GM18508 (cell line): ENCODE data around the gene PRR11.
"Not testable (repeated sequence)": the region's sequence is repeated elsewhere in the genome, so short reads cannot be mapped to it uniquely, and the experiment has no call there.

Source experiments
- ATAC-seq: cut with Tn5 transposase; IDR thresholded peaks from one replicate; pipeline ENCODE4 v1.9.1; 2021; ENCODE audit warnings: moderate number of reproducible peaks; ENCODE audit not compliant: insufficient read depth, unreplicated experiment

PRR11 gene

DNA sequence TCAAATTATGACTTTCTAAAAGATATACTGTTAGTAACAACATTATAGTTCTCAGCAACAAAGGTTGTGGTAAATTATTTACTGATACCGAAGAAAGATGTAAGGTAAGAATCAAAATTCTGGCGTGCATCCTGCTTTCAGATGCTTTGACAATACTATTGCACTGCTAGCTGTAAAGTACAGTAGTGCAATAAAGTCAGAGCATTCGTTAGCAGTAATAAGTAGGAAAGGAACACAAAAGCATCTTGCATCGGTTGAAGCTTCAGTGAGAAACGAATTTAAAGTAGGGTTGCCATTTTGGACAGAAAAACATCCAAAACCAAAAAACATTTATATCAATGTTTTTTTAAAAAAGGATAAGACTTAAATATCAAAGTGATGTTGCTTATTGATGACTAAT, 4.5 kb upstream of the PRR11 start:
- ATAC-seq: no peak

- no peak for ATAC-seq
Observed at GRCh38 chr17:59151591-59151990, 4.0 kb upstream of the PRR11 start.

- ATAC-seq: no peak
Observed at GRCh38 chr17:59152925-59153324, 2.6 kb upstream of the PRR11 start.

- no peak for ATAC-seq
Observed at GRCh38 chr17:59154292-59154720, 1.2 kb upstream of the PRR11 start.

GRCh38 chr17:59154721-59155438, 666 bp upstream of the PRR11 start, which contains the start of gene SKA2:
SKA2 (minus strand) TSS chr17:59155186; CDS start chr17:59155163, 23 bp downstream.
- peak; percentile 71 for ATAC-seq

- no peak for ATAC-seq
Observed at GRCh38 chr17:59160157-59161025, 4.8 kb downstream of the PRR11 start.

DNA sequence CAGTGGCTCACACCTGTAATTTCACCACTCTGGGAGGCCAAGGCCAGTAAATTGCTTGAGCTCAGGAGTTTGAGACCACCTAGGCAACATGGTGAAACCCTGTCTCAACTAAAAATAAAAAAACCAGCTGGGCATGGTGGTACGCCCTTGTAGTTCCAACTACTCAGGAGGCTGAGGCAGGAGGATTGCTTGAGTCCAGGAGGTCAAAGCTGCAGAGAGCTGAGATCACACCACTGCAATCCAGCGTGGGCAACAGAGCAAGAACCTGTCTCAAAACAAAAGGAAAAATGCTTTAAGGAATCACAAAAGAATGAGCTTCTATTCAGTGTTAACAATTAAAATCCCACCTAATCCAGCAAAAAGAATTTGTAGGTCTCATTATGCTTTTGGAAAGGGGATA, 5.9 kb downstream of the PRR11 start:
- ATAC-seq: no peak

GRCh38 chr17:59165933-59166342, 10.4 kb downstream of the PRR11 start:
- ATAC-seq: no peak

DNA sequence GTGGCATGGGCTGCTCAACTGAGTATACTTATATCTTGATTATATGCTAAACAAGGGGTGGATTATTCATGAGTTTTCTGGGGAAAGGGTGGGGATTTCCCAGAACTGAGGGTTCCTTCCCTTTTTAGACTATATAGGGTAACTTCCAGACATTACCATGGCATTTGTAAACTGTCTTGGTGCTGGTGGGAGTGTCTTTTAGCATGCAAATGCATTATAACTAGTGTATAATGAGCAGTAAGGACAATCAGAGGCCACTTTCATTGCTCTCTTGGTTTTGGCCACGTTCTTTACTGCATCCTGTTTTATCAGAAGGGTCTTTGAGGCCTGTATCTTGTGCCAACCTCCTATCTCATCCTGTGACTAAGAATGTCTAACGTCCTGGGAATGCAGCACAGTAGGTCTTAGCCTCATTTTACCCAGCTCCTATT, 12.0 kb downstream of the PRR11 start:
- no peak for ATAC-seq

DNA sequence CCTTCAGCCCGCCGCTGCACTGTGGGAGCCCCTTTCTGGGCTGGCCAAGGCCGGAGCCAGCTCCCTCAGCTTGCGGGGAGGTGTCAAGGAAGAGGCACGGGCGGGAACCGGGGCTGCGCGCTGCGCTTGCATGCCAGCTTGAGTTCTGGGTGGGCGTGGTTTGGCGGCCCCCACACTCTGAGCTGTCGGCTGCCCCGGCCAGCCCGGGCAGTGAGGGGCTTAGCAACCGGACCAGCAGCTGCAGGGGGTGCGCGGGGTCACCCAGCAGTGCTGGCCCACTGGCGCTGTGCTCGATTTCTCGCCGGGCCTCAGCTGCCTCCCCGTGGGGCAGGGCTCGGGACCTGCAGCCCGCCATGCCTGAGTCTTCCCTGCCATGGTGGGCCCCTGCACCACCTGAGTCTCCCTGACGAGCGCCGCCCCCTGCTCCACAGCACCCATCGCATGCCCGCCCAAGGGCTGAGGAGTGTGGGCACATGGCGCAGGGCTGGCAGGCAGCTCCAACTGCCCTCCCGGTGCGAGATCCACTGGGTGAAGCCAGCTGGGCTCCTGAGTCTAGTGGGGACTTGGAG, 17.0 kb downstream of the PRR11 start:
- ATAC-seq: no peak

DNA sequence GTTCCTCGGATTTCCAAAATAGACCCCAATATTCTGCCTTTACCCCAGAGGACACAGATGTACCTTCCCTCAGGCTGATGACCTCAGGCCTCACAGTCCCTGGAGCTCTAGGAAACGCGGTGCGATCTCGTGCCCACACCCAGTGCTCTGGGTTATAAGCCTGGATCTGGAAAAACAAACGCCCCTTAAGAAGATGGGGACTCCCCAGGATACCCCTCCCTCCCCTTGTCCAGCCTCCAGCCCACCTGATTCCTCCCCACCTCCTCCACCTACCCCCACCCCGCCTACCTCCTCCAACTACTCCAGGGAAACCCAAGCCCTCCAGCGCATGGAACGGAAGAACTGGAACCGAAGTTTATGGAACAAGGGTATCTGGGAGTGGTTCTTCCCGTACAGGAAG, 19.1 kb downstream of the PRR11 start:
- ATAC-seq: no peak

- ATAC-seq: no peak
Observed at GRCh38 chr17:59175076-59175475, 19.5 kb downstream of the PRR11 start.

DNA sequence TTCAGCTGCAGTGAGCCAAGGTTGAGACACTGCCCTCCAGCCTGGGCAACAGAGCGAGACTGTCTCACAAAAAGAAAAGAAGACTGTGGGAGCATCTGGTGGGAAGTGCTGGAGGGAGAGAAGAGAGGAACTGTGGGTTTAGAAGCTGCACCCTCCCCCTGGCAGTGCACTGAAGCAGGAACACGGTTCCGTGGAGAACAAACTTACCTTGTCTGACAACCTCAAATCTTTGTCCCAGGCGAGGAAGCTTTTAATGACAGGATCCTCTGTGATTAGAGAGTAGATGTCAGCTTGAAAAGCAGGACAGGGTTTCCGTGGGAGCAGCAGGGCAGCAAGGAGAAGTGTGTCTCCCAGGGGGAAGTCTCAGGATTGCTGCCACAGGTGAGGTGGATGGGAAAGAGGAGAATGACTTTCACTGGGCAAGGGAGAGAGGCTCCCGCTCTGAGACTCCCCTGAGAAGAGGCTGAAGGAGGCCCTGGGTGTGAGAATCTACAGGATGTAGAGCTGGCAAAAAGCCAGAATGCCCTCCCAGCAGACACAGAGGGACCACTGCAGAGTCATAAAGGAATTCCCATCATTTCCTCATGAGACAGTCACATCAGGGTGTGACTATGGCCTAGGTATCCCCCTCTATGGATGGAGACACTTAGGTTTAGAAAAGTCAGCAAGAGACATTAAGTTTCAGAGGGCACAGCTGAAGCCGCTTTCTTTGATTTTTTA, 22.9 kb downstream of the PRR11 start:
- ATAC-seq: no peak

DNA sequence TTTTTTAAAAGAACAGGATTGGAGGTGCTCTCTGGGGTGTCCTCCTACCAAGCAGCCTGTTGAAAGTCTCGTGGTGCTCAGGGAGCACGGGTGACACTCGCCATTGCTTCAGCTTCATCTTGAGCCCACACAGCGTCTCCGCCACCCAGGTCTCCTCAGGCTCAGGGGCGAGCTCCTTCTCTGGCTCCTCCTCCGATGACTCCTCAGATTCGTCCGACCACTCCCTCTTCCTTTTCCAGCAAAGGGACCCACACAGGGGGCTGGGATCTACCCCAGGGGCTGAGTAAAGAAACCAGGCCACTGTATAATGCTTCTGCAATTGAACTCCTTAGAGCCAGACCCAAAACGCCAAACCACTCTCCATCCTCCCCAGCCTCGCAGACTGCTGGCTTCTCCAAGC, 24.1 kb downstream of the PRR11 start:
- ATAC-seq: not testable (repeated sequence)

DNA sequence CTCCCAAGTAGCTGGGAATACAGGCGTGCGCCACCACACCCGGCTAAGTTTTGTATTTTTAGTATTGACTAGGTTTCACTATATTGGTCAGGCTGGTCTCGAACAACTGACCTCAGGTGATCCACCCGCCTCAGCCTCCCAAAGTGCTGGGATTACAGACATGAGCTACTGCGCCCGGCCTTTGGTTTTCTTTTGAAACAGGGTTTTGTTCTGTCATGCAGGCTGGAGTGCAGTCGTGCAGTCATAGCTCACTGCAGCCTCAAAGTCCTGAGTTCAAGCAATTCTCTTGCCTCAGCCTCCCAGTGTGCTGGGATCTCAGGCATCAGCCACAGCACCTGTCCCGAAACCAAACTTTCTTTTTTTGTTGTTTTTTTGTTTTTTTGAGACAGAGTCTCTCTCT, 25.1 kb downstream of the PRR11 start:
- ATAC-seq: no peak

DNA sequence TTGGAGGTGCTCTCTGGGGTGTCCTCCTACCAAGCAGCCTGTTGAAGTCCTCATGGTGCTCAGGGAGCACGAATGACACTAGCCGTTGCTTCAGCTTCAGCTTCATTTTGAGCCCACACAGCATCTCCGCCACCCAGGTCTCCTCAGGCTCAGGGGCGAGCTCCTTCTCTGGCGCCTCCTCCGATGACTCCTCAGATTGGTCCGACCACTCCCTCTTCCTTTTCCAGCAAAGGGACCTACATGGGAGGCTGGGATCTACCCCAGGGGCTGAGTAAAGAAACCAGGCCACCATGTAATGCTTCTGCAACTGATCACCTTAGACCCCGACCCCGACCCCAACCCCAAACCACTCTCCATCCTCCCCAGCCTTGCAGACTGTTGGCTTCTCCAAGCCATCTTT, 25.9 kb downstream of the PRR11 start:
- ATAC-seq: no peak

- no peak for ATAC-seq
Observed at GRCh38 chr17:59185997-59186396, 30.5 kb downstream of the PRR11 start.

DNA sequence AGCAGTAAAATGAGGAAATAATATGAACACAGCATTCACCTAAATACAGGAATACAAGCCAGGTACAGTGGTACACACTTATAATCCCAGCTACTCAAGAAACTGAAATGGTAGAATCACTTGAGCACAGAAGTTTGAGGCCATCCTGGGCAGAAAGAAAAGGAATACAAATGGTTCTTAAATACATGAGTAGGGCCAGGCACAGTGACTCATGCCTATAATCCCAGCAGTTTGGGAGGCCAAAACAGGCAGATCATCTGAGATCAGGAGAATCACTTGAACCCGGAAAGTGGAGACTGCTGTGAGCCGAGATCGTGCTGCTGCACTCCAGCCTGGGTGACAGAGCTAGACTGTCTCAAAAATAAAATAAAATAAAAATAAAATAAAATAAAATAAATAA, 31.3 kb downstream of the PRR11 start:
- ATAC-seq: no peak

DNA sequence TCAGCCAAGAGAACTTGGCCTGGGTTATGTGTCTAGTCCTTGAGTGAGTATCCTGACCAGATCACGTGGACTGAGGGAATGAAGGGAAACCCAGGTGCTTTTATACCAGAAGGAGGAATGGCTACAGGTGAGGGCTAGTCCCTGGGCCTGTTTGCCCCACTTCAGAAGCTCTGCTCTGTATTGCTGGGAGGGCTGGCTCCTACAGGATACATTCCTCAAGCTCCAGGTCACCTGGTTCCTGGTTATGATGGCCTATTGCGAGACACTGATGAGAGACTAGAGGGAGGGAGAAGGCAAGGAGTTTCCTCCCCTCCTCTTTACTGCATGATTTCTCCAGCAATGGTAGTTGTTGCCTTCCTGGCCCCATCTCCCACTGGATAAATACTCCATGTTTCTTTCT, 35.3 kb downstream of the PRR11 start:
- no peak for ATAC-seq

DNA sequence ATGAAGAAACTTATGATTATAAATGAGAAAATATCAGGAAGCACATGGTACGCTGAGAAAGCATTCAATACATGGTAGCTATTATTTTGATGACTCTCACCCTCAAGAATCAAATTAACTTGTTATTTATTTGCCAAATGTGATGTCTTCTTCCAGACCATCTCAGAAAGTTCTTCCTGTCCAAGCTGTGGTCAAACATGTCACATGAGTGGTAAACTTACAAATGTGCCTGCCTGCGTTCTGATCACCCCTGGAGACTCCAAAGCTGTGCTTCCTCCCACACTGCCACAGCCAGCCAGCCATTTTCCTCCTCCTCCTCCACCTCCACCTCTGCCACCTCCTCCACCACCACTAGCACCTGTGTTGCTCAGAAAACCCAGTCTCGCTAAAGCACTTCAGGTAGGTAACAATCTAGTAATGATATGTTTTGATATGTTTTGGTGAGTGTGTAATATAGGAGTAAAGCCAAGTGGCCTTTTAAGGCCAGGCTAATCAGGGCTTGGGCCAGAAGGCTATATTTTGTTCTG, 37.9 kb downstream of the PRR11 start:
- ATAC-seq: no peak
